GM20000 (cell line): Measurements from ENCODE around the gene CCL2.

Experiments used
- DNase-seq: peaks from one replicate; pipeline ENCODE4 v3.0.0; 2012; ENCODE audit warnings: low spot score
- TF ChIP-seq, protein P1 (sequence below): IDR thresholded peaks from 2 replicates; pipeline ENCODE4 v1.5.1; 2012; ENCODE audit warnings: mild to moderate bottlenecking, control low read depth; ENCODE audit errors: extremely low read depth, missing control alignments

The CCL2 gene

DNA sequence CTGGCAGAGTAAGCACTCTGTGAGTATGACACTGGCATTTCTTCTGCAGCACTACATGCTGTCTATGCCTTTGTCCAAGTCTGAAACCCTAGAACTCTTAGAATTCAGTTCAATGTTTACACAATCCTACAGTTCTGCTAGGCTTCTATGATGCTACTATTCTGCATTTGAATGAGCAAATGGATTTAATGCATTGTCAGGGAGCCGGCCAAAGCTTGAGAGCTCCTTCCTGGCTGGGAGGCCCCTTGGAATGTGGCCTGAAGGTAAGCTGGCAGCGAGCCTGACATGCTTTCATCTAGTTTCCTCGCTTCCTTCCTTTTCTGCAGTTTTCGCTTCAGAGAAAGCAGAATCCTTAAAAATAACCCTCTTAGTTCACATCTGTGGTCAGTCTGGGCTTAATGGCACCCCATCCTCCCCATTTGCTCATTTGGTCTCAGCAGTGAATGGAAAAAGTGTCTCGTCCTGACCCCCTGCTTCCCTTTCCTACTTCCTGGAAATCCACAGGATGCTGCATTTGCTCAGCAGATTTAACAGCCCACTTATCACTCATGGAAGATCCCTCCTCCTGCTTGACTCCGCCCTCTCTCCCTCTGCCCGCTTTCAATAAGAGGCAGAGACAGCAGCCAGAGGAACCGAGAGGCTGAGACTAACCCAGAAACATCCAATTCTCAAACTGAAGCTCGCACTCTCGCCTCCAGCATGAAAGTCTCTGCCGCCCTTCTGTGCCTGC is at the start of gene CCL2:
TSS of gene CCL2 (plus strand) at position 635 of the 730 bp plus-strand sequence. CDS start at position 700, 65 bp downstream.
- DNase-seq: no peak
- TF ChIP-seq, protein P1, sequence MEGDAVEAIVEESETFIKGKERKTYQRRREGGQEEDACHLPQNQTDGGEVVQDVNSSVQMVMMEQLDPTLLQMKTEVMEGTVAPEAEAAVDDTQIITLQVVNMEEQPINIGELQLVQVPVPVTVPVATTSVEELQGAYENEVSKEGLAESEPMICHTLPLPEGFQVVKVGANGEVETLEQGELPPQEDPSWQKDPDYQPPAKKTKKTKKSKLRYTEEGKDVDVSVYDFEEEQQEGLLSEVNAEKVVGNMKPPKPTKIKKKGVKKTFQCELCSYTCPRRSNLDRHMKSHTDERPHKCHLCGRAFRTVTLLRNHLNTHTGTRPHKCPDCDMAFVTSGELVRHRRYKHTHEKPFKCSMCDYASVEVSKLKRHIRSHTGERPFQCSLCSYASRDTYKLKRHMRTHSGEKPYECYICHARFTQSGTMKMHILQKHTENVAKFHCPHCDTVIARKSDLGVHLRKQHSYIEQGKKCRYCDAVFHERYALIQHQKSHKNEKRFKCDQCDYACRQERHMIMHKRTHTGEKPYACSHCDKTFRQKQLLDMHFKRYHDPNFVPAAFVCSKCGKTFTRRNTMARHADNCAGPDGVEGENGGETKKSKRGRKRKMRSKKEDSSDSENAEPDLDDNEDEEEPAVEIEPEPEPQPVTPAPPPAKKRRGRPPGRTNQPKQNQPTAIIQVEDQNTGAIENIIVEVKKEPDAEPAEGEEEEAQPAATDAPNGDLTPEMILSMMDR: no peak

DNA sequence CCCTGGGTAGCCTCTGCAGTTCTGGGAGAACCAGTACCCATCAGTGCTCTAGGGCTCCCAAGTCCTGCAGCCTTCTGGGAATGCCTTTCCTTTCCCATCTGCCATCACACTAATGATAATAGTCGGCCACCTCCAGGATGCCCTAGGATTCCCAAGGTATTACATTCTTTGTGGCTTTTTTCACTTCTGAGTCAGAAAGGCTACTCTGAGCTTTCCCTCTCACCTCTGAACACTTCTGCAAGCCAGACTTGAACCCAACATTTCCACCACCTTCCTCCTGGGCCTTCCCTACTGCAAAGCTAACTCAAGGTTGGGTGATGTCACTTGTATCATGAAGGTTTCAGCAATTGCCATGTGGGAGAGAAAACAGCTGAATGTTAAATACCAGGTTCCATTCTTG is 49.7 kb upstream of the CCL2 start:
- no peak for DNase-seq
- TF ChIP-seq, protein P1: no peak

DNA sequence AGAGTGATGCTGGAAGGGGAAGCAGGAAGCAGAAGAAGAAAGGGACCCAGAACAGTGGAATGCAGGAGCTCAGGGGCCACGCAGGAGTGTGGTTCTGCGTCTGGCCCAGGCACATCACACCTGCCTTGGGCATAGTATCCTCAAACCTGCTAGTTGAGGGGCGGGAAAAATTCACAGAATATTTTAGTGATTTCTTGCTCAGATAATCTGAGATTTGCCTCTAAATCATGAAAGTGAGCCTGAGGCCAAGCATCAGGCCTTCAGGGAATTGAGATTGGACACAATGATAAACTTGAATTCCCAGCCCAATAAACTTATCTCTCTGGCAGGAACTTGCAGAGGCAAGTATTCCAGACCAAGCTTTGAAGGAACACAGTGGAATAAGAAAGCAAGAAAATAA is 48.5 kb upstream of the CCL2 start:
- no peak for DNase-seq
- TF ChIP-seq, protein P1: no peak

DNA sequence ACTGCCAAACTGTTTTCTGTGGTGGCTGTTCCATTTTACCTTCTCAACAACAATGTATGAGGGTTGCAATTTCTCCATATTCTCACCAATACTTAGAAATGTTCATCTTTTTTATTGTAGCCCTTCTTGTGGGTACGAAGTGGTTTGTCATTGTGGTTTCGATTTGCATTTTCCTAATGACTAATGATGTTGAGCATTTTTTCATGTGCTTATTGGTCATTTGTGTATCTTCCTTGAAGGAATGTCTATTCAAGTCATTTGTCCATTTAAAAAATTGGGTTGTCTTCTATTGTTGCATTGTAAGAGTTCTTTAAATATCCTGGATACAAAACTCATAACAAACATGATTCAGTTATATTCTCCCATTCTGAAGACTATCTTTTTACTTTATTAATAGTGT is 47.5 kb upstream of the CCL2 start:
- no peak for DNase-seq
- TF ChIP-seq, protein P1: no peak

DNA sequence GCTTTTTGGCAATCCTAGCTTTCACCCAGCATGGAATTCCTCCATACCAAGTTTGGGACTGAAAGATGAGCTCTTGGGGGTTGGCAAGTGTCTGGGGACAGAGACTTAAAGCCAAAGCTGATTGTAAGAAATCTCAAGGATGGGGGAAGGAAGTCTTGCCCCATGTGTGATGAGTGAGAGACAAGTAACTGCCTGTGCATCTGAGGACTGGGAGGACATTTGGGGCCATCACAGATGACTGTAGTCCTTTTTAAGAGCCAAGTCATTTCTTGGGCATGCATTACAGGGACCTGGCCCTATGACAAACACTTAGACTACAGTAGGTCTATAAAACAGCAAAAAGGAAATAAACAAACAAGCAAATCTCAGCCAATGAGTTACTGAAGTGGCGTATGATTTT is 36.3 kb upstream of the CCL2 start:
- TF ChIP-seq, protein P1: no peak
- DNase-seq: no peak

DNA sequence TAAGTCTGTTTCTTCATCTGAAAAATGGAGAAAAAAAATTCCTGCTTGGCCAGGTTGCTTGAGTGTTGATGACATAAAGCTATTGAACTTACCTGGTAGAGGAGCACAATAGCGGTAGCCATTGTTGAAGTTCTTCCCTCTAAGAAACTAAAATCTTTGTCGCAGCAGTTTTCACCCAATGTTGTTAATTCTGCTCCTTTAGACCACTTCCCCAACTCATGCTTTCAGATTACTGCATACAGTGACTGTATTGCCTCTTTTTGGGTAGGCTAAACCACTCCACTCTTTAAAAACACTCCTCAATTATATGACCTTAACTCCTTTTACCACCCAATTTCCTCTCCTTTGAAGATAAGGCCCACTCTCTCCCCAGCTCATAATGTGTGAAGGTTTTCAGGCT is 35.7 kb upstream of the CCL2 start:
- TF ChIP-seq, protein P1: no peak
- no peak for DNase-seq

DNA sequence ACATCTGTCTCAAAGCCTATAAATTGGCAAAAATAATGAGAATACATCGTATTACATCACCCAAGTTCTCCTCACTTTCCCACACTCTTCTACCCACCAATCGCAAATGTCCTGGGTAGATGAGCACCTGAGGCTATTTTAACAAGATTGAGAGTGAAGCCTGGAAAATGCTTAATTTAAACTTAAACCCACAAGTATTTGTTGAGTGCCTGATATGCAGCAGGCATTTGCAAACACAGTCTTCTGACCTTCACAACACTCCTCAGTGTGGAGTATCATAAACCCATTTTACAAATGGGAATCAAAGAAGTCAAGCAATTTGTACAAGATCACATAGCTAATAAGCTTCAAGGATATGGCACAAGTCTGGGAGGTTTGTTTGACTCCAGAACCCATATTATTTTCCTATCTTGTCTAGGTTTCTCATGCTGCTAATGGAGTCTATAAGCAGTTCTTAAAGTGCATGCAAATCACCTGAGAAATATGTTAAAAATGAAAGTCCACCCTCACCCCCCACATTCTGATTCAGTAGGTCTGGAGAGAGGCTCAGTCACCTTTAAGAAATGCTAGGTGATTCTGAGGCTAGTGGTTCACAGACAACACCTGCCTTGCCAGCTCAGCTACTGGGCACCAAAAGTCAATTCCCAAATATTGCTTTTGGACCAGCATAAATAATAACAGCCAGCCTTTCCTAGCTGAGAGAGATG is 34.9 kb upstream of the CCL2 start:
- no peak for DNase-seq
- TF ChIP-seq, protein P1: no peak
